ENCODE data around the gene GARS1.

Gene GARS1

DNA sequence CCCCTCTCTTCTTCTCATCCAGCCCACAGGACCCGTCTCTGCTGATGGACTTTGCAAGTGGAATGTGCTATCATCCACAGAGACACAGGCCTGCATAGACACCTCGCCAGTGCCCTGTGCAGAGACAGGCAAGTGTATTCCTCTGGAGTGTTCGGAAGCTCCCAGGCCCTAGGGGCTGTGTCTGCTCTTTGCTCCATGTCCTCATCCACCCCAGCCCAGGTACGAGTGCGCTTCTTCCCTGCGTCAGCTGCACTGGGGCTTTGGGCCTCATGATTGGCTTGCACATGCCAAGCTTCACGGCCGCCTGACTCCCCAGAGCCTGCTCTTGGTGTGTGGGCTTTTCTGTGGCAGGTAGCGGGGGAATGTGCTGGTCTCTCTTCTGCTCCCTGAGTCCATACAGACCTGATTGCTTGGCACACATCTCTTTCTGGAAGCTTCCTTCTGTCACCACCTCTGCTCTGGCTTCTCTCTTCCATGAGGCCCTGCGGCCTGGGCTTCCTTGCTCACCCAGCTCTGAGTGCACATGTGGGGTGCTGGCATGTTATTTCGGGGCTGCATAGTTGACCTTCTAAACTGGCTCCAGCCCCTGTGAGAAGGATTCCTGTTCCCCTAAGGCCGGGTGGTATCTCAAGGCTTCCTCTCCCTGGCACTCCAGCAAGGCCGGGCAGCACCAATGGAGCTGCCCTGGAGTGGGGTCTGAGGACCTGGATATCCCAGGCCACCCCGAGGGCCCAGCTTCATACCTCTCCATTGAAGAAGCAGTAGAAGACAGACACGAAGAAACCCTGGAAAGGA lies 59.8 kb downstream of the GARS1 start:
- no peak for DNase-seq (ENCODE audit: low read depth in 1 of 2, low spot score in 1 of 2)

- DNase-seq (ENCODE audit: low read depth in 1 of 2, low spot score in 1 of 2), result no peak
Measured at GRCh38 chr7:30655096-30655970, 60.7 kb downstream of the GARS1 start.

DNA sequence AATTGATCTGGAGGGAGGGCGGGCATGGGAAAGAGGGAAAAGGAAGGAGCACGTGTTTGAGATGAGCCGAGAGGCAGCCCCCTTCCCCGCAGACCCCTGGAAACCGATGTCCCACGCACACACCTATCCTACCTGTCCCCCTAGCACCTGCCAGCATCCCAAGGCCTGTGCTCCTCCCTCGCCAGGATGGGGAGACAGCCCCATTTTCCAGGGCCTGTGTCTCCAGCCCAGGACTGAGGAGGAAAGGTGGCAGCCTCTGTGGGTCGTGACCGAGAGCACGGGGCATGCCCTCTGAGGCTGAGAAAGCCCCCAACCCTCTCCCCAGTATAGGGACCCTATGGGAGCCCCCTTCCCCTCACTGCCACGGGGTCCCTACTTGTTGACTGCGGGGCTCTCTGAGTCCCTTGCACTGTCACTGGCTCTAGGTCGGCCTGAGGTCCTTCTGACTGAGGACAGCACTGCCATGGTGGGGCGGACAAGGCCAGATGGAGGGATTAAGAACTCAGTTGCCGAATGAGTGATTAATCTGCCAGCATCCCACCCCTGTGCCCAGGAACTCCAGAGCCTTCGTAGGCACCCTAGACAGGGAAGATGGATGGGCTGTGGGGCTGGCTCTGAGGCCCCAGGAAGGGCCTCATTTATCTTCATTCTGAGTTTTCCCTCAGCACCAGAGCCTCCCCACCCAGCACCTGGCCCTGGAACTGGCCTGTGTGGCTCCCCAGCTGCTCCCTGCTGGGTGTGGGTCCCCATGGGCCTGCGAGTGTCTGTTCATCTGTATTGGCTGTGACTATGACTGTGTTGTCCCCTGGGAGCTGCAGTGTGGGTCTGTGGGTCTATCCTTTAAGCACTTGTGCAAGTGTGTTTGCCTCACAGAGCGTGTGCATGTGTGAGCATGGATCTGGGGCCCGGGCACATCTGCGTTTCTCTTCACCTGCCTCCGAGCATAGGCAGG lies 61.6 kb downstream of the GARS1 start:
- no peak for DNase-seq (ENCODE audit: low read depth in 1 of 2, low spot score in 1 of 2)

DNA sequence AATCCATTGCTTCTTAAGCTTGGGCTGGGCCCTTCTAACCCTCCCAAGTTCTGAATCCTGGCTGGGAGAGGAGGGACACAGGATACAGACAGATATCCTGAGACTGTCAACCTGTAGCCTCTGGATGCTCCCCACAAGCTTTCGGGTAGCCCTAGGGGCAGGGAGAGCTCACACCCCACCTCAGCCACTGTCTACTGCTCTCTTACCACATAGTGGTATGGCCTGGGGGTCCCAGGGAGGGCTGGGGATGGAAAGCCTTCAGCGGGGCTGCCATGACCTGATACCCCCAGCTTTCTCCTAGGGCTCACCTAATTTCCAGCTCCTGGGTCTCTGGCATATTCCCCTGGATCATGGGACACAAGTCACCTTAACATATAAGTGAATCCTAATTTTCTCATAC lies 62.5 kb downstream of the GARS1 start:
- DNase-seq (ENCODE audit: low read depth in 1 of 2, low spot score in 1 of 2), result no peak

GRCh38 chr7:30658479-30659074 lies 63.9 kb downstream of the GARS1 start:
- no peak for DNase-seq (ENCODE audit: low read depth in 1 of 2, low spot score in 1 of 2)

DNA sequence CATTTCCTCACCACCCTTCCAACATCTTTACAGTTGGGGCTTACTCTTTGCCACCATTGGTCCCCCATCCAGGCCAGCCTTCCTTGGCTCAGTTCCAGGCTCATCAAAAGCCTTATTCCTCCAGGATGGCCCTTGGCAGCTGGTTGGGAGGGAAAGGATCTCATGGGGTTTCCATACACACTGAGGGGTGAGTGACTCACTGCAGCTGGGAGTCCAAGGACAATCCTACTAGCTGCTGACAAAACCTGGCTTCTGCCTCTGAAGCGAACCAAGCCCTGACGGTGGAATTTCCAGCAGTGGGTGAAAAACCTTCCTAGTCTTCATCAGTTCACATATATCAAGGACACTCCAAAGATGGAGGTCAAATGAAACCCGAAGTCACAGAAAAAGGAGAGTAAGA lies 64.6 kb downstream of the GARS1 start:
- DNase-seq (ENCODE audit: low read depth in 1 of 2, low spot score in 1 of 2), result no peak

GRCh38 chr7:30660331-30661255 lies 65.9 kb downstream of the GARS1 start:
- DNase-seq (ENCODE audit: low read depth in 1 of 2, low spot score in 1 of 2), result no peak

DNA sequence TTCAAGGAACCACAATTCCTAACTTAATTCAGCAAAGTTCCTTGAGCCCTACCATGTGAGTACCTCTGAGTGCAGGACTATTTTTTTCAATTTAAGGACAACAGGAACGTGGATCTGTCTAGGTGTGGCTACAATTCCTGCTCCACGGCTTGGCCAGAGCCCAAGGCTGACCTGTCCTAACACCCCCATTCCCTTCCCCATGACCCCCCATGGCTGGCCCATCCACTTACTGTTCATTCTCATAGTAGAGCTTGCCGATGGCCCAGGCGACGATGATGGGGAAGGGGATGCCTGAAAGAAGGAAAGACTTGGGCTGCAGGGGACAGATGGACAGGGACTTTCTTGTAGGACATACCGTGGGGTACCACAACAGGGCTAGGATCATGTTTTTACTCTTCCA lies 67.2 kb downstream of the GARS1 start:
- no peak for DNase-seq (ENCODE audit: low read depth in 1 of 2, low spot score in 1 of 2)

DNA sequence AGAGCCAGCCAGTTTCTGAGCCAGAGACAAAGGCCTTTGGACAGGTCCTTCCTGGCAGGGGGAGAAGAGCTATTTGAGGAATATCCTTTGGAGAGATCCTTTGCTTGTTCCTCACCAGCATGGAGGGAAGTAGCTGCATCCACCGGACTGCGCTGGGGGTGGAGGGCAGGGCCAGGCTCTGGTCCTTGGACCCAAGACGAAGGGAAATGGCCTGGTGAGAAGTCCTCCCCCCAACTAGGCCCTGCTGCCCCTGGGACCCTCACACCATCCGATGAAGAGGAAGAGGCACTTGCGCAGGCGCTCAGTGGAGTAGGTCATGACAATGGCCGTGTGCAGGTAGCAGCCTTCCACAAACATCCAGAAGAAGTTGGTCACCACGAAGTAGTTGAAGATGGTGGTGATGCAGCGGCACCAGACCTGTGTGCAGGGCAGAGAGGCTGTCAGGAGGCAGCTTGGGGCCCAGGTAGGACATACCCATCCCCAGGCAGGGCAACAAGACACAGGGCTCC lies 67.8 kb downstream of the GARS1 start:
- DNase-seq (ENCODE audit: low read depth in 1 of 2, low spot score in 1 of 2), result no peak

DNA sequence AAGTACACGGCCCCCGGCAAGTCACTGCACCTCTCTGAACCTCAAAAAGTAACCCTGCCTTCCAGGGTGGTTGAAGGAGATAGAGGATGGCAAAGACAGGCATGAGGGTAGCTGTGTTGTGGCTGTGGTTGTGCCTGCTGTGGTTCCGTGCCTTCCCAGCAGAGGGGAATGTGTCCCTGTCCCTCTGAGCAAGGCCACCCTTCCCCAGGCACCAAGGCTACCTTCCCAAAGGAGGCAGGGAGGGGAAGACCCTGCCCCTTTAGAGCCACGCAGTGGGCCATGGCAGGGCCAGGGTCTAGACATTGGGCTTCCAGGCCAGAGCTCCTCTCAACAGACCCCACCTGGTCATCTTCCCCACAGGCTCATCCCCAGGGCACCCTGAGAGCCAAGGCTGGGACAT lies 68.7 kb downstream of the GARS1 start:
- DNase-seq (ENCODE audit: low read depth in 1 of 2, low spot score in 1 of 2), result no peak

DNA sequence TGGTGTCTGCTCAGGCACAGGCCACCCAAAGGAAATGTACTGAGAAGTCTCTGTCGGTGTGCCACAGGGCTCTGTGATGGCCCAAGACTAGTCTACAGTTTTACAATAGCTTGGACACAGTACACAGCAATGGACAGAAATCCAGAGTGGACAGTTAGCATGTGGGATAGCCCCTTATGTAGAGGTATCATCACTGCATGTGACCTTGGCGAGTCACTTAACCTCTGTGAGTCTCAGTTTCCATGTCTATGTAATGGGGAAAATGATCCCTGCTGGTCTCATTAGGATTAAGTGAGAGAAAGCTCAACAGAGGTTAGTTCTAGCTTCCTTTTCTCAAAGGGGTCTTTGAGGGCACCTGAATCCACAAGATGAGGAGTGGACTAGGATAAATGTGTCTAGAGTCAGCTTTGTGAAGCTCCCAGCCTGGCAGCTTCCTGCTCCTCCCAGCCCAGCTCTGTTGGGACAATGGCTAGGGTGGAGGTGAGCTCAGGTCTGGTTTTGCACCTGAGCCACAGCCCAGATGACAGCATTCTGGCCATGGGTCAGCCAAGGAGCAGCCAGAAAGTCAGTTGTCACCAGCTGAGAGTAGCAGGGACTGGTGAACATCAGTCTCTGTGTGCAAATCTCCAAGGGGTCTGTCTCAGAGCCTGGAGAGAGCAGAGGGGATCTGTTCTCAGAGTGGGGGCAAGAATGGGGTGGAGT lies 69.7 kb downstream of the GARS1 start:
- no peak for DNase-seq (ENCODE audit: low read depth in 1 of 2, low spot score in 1 of 2)

DNA sequence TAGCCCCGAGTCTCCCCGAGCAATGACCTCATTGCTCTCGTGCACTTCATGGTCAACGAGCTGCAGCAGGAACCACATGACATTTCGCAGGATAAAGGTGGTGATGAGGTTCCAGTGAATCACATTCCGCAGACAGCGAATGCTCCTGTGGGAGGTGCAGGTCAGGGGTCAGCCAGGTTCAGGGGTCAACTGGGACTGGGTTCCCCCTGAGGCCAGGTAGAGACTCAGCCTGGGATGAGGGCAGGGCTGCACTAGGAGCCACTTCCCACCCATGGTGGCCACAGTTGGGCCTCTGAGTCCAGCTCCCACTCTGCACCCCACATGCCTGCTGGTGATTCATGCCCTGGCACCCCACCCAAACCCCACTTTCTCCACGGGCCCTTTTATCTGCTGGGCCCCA lies 70.4 kb downstream of the GARS1 start:
- no peak for DNase-seq (ENCODE audit: low read depth in 1 of 2, low spot score in 1 of 2)

DNA sequence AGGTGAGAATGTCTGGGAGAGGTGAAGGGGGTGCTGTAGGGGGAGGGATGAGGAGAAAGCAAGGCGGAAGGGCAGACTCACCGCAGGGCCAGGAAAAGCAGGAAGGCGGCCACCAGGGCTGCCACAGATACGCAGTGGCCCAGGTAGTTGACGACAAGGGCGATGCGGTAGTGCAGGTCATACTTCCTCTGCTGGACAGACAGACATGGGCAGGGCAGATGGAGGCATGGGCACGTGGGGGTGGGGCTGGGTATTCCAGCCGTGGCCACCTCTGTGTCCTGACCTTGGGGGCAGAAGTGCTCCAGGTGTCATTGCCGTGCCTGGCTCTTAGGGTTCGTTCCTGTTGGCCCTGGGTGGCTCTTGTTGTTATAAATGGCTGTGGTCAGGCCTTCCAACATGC lies 70.8 kb downstream of the GARS1 start:
- no peak for DNase-seq (ENCODE audit: low read depth in 1 of 2, low spot score in 1 of 2)

DNA sequence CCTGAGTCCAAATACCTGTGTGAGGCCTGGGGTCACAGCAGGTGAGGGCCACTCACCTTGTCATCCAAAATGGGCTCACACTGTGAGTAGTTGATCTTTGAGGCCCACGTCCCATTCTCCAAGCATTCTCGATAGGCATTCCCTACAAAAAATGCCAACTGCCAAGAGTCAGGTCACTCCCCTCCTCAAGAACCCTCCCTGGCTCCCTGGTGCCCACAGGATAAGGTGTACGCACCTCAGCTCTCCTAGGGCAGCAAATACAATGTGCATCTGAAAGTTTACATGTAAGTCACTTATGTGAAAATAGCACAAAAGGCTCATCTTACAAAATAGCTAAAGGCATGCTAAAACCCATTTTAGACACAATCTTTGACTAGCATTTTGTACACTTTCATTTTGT lies 72.5 kb downstream of the GARS1 start:
- no peak for DNase-seq (ENCODE audit: low read depth in 1 of 2, low spot score in 1 of 2)

DNA sequence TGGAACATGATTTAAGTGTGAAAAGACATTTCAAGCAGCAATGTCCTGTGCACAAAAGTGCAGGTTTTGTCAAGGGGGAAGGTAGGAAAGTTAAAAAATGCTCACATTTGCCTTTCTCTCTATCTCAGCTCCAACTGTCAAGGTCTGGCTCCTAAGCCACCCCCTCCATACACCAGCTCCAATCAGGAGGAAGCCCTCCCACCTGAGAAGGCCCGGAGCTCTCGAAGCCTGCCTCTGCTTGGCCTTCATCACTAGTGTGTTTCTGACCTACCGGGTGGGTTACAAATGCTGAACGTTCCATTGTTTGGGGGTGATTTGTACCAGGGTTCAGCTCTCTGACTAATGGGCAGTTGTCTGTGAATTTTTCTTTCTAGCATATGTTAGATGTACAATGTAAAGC lies 73.4 kb downstream of the GARS1 start:
- DNase-seq (ENCODE audit: low read depth in 1 of 2, low spot score in 1 of 2), result no peak

DNA sequence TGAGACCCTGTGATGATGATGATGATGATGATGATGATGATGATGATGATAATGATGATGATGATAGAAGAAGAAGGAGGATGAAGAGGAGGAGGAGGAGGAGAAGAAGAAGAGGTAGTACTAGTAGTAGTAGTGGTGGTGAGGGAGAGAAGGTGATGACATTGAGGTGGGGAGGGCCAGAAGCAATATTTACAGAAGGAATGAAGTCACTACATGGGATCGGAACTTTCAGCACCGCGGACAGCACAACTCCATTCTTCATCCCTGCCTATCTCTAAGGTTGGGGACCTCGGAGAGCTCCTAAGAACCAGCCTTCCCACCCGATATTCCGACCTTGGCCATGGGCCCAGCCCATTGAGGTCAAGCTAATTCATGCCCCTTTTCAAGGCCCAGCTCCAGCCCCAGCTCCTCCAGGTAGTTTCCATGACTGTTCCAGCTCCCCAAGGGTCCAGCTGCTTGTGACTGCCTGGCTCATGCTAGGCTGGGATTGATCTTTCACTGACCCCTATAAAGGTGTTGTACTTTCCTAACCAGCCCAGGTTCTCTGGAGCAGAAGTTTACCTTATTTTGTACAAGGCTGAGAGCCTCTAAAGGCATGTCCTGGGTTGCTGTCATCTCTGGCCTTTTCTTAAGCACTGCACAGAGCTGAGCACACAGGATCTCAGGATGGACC lies 77.3 kb downstream of the GARS1 start:
- no peak for DNase-seq (ENCODE audit: low read depth in 1 of 2, low spot score in 1 of 2)

DNA sequence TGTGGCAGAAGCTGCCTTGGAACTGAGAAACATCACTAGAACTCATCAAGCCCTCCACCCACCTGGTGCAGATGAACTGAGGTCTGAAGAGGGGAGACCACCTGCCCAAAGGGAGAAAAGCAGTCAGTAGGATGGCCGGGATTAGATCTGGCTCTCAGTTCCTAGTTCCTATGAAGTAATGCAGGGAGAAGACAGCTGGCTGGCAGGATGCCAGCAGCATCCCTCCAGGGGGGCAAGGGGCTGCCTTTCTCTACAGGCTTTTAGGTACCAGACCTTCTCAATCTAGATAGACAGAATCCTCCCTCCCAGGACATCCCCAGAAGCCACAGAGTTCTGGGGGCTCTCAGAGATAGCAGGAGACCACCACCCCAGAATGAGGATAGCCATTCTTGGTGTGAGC lies 79.7 kb downstream of the GARS1 start:
- DNase-seq (ENCODE audit: low read depth in 1 of 2, low spot score in 1 of 2), result no peak

DNA sequence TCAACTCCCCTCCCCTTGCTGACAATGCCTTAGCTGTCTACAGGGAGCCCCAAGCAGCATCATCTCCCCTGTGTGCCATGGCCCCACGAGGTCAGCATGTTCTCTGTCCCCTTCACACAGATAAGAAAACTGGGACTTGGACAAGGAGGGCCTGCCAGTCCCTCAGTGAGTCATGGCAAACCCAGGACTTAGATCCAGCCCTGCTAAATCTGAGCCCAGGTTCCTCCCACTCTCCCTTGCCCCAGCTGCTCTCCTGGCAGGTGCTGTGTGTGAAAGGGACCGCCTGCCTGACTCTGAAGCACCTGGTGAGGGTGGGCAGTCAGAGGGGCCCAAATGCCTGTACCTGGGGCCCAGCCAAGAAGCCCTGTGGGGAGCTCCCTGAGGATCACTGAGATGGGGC lies 80.2 kb downstream of the GARS1 start:
- no peak for DNase-seq (ENCODE audit: low read depth in 1 of 2, low spot score in 1 of 2)

DNA sequence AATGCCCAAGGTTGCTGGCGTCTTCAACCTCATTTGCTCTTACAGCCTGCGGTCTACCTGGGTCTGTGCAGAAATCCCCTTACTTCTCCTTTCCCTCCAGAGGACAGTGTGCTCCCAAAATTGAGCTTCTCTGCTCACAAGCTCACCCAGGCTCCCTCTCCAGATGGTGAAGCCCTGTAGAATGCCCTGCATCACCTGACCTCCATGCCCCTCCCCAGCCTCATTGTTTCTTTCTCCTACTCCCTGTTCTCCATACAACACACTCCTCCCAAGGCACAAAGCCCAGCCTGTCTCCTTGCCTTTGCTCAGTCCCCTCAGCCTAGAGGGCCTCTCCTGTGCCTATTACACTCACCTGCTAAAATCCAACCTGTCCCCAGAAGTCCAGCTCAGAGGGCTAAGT lies 84.1 kb downstream of the GARS1 start:
- DNase-seq (ENCODE audit: low read depth in 1 of 2, low spot score in 1 of 2), result no peak
